GM19463 (cell line): ENCODE measurements around the gene SPART.

ENCODE experiments used
- ATAC-seq: cut with Tn5 transposase; IDR thresholded peaks from one replicate; pipeline ENCODE4 v1.9.1; 2021; ENCODE audit warnings: mild to moderate bottlenecking, moderate library complexity; ENCODE audit not compliant: unreplicated experiment

The SPART gene, protein sequence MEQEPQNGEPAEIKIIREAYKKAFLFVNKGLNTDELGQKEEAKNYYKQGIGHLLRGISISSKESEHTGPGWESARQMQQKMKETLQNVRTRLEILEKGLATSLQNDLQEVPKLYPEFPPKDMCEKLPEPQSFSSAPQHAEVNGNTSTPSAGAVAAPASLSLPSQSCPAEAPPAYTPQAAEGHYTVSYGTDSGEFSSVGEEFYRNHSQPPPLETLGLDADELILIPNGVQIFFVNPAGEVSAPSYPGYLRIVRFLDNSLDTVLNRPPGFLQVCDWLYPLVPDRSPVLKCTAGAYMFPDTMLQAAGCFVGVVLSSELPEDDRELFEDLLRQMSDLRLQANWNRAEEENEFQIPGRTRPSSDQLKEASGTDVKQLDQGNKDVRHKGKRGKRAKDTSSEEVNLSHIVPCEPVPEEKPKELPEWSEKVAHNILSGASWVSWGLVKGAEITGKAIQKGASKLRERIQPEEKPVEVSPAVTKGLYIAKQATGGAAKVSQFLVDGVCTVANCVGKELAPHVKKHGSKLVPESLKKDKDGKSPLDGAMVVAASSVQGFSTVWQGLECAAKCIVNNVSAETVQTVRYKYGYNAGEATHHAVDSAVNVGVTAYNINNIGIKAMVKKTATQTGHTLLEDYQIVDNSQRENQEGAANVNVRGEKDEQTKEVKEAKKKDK

DNA sequence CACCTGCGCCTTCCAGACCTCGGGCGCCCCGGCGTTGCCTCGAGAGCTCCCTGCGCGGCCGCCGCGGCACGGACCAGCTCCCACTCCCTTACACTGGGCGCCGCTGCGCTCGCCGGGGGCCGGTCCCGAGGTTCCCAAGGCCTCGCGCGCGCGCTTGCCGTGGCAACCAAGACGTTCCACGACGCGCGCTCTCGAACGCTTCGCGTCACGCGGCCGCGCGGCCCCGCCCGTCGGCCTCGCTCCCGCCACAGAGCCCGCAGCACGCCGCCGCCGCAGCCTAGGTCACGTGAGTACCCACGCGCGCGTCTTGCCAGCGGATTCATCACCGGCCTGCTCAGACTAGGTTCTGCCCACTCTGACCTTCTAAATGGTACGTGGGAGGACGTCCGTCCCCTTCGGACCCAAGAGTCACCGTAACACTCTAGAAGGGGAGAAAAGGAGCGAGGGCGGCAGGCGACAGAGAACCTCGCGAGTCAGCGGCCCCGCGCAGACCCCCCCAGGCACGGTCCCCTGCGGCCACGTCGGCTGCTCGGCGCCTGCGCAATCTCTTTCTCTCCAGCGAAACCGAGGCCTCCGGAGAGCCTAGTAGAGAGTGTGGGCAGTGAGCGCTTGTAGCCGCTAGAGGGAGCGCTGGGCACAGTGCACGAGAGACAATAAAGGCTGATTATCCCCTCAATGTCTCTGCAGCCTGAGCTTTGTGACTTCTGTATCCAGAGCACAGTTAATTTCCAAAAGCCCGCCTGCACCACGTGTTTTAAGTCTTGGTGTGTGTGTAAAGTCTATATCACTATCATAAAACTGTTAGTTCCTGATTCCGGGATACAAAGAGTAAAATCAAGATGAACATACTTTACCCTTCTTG is at the start of gene SPART:
SPART (minus strand) TSS at position 173 of the 862 bp plus-strand sequence. CDS start 10,564 bp downstream, outside the sequence.
- ATAC-seq, result peak; percentile 85

DNA sequence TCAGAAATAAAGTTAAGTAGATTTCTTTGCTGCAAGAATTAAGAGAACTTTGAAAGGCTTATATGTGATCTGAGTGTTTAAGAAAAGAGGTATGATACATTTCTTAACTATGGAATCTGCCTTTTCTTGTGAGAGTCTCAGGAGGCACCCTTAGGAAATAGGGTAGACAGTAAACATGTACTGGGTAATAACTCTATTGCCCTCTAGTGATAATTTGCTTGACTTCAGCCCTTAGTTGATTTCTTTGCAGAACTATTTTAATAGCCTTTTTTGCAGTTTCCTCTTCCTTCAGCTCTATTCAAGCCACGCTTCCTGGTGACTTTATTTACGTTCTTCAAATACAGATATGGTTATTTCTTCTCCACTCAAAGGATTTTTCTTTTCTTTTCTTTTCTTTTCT is 49.1 kb upstream of the SPART start:
- ATAC-seq, result no peak

DNA sequence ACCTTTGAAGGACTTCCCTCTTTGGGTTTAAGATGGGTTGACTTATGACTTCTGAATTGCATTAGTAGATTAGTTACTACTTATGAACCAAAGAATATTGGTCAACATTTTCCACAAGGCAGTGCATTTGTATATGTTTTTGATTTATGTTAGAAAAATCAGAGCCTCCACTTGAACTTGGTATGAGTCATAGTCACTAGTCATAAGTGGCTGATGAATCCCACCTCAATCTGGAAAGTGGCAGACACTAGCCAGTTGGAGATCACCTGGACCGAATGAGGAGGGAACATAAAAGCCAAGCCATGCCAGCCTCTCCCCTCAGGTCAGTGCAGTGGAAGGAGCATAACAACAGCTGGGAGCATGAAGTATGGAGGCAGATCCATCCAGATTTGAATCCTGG is 39.3 kb upstream of the SPART start:
- ATAC-seq, result no peak

DNA sequence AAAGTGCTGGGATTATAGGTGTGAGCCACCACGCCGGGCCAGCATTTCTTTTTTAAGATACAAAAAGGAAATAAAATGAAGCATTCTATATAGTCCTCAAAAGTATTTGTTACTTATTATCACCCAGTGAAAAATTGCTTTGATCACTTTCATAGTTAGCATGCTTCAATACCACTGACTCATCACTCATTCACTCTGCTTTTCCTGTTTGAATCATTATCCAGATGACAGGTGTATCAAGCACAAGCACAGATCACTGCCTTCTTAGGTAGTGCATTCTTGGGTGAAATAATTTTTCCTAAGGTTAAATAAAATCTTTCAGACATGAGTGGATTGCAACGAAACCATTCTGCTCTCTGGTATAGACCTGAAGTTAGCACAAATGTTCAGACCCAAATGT is 35.8 kb upstream of the SPART start:
- ATAC-seq, result peak; percentile 64

DNA sequence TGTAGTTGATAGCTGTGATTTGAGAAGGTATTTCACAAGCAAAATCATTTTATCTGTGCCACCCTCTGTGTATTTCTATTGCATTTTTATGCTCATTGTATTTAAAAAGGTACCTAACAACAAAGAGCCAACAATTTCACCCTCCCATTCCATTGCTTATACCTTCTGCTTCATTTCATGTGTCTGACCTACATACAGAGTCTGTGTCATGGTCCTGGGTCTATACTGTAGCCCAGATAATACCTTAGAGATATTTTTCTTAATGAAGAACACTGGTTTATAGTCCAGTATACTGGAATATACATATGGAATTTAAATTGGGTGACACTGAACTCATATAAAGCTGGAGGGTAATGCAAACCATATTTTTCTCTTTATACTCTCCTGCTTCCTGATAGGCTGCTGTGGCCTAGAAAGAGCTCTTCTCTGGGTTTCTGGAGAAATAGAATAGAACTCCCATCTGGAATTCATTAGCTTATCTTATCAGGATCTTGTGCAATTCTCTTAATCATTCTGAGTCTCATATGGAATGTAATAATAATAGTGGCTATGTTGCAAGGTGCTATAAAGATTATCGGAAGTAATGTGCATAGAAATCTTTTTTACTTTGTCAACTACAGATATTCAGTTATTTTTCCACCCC is 31.8 kb upstream of the SPART start:
- no peak for ATAC-seq

DNA sequence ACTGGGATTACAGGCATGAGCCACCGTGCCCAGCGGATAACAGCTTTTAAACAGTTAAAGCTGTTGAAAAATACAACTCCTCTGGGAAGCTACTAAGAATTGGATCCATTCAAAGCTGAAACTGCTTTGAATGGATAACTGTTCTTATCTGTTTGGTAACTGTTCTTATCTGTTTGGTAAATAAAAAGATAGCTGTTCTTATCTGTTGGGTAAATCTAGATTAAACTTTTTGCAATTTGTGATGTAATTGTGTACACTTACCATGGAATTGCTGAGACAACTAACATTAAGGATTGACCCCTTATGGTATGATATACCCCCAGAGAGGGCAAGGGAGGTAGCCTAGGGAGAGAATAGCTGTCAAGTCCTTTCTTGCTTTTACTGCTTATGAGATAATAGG is 27.9 kb upstream of the SPART start:
- no peak for ATAC-seq

DNA sequence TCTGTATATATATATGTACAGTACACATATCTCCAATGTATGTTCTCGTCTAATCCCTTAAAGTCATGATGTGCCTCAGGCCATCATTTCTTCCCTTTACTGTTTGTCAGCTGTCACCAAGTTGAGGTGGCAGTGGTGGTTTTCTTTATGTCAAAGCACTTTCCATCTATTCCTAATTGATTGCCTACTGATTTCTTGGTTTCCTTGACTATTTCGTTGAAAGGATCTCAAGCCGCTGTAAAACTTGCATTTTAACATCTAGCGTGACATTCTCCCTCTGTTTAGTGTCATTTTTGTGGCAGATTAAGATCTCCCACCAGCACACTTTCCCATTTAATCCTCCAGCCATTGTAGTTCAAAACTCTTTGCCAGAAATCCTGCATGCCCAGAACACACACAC is 25.0 kb upstream of the SPART start:
- ATAC-seq, result no peak

DNA sequence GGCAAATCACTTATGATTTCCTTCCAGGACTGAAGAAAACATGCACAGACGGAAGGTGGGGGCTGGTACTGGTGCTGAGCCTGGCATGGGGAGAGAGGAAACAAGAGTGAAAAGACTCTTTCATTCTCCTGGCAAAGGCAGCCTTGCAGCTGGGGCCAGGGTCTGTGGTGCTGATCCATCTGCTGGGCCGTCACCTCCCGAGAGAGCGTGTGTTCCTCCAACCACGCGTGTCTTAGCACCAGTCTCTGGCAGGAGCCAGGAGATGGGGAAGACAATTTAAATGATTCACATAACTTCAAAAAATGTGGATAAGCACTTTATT is 23.9 kb upstream of the SPART start:
- ATAC-seq, result no peak

DNA sequence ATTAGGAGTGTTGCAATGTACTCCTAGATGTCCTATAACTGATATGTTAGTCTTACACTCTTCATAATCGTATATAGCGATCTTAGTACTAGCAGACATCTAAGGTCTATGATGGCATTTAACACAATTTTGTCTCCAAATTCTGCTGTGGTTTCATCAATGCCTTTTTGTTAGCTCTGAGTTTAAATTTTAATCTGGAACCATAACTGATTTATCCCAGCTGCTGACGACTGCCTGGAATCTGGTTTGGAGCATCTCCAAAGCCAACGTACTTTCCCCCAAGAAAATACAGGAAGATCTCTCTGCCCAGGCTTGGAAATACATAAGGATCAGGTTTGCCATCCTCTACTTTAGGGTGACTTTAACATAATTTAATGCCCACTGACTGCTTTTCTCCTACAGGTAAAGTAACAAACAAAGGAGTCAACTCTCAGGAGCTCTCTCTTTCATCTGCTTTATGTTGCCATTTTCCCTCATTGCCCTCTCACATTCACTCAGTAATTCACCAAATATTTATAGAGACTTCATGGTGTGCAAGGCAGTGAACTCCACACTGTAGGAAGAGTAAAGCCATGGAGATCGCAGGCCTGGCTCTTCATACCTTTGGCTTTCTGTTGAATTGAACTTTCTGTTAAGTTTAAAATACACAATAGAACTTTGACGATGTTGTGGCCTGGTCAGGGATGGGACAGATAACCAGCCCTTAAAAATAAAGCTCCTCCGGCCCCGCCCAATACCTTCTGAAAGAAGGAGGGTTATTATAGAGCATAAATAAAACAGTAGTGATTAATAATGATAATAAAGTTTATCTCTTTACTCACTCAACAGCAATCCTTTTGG is 23.3 kb upstream of the SPART start:
- no peak for ATAC-seq

DNA sequence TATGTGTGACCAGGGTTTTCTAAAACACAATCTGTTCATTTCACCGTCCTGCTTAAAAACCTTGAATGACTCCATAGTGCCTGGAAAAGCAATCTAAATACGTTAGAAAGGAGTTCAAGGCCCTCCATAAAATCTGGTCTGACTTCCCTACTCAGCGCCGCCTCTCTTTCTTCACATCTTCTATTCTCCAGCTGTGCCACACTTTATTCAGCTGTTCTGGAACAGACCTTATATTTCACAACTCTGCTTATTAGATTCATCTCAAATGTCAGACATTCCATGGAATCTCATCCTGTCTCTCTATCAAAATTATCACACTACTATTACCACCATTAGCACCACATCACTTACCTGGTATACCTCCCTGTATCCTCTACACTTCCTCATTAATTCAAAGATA is 19.8 kb upstream of the SPART start:
- no peak for ATAC-seq

DNA sequence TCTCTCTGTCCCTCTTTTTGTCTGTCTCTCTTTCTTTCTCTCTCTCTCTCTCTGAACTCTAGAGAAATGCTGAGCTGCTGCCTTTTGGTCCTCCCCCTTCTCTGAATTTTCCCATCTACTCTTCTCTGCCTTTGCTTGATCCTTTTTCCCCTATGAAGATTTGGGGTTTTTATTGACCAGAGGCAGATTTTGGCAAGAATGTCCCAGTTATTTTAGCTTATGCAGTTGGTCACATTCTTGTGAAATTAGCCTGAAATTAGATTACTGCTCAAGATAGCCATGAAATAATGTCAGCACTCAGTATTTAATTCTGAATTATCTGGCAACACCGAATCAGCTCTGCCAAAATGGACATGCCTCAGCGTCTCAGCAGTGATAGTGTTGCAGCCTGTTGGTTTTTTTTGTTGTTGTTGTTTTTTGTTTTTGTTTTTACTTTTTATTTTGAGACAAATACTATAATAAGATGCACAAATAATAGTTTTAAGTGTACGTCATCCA is 17.2 kb upstream of the SPART start:
- no peak for ATAC-seq

DNA sequence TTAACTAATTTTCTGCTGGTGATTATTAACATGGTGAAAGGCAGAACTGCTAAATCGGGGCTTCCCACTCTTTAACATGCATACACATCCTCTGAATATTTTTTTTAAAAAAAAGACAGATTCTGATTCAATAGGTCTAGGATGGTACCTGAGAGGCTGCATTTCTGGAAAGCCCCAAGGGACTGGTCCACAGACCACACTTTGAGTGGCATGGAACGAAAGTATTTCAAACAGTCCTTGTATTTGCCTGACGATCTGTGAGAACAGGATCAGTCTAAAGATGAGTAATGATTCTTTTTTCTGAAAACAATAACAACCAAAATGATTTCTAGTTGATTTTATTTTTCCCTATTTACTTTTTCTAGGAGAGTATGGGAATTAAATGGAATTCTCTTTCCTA is 16.7 kb upstream of the SPART start:
- peak; percentile 64 for ATAC-seq

DNA sequence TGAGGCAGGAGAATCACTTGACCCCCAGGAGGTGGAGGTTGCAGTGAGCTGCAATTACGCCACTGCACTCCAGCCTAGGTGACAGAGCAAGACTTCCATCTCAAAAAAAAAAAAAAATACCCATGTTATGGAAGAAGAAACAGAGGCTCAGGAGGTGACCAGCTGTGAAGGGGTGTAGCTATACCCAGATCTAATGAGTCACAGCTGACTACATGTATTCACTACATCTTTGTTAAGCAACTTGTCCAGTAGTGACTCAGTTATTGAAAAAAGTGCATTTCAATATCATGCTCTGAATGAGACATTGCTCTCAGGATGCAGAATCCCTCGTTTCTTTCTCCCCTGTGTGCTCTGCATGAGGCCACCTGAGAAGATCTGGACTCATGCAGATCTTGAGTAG is 16.1 kb upstream of the SPART start:
- peak; percentile 45 for ATAC-seq

DNA sequence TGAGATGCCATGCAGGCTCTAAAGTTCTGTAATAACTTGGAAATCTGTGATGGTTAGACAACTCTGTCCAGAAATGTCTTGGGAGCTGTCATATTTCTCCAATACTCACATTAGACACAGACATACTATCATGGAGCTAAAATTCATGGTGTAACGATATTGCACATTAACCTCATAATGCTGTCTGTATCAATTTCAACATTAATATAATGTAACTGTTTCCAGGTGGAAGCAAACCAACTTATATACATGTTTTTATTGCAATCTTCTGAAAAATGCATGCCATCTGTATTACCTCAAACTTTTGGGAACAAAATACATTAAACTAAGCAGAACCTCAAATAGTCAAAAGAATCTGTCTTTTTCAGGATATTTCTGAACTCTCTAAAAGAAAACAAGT is 14.7 kb upstream of the SPART start:
- ATAC-seq, result no peak

DNA sequence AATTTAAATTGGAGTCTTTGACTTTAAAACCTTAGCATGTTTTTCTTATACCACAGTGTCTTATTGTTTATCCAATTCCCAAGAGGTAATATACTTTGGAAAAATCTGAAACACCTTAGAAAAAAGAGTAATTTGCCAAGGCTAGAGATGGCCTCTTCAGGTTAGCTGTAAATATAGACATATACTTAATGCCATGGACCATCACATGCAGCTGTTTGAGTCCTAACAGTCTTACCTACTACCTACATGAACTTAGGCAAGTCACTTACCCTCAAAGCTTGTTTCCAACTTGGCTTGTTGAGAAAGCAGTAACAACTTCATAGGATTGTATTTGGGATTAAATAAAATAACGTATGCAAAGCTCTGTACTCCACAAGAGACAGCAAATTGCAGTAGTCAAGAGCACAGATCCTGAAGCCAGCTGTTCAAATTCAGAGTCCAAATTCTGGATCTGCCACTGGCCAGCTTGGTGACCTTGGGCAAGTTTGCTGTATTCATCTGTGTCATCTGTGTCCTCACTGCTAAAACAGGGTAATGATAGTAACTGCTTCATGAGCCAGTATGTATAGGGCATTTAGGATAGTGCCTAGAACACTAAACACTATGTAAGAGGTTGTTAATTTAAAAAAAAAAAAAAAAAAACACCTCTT is 13.2 kb upstream of the SPART start:
- ATAC-seq, result no peak

DNA sequence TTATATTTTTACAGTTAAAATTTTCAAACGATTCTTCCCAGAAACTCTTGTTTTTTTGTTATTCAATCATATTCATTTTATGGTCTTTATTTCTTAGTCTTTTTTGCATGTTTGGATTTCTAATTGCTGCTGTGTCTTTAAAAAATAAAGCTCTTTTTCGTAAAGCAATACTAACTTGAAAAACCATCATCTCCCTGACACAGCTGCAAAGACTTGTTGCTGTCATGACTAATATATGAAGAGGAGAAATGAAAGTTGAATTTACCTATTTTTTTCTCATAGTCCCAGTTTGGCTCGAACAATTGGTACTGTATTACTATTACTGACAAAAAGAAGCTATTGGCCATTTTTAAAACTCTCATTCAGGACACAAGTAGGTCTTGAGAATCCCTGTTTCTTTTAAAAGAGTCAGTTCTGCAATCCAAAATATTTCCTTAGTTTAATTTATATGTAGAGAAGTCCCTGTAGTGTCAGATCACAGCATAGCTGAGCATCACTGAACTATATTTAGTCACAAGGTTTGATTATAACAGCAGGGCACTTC is 12.1 kb upstream of the SPART start:
- no peak for ATAC-seq

DNA sequence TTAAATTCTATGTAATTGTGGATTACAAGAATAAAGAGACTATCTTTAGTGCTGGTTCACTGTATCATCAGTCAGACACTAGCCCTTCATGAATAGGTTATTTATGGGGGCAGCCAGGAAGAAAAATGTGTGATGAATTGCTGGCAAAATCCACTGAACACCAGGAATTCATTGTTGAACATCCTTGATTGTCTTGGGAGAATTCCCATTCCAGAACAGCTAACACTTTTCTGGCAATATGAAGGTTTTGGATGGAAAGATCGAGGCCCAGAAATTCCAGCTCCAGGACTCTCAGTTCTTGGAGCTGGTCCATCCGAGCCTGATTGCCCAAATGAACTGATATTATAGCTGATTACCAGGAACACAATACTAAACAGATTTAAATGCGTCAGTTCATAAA is 11.5 kb upstream of the SPART start:
- ATAC-seq, result no peak

DNA sequence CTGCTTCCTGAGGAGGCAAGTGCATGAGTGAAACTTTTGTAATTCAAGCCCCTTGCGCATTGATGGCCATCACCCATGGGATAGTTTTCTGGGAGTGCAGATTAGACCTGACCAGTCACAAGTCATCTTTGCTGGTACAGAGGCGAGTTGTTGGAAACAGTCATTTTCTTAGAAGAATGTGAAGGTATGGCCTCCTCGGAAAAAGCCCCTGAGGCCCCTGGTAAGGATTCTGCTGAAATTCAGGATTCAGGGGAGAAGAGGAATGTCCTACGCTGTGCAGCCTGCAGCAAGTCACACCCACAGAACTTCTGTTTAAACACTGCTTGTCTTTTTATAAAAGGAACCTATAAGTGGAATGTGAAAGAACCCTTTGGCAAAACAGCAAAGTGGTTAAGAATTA is 11.0 kb upstream of the SPART start:
- ATAC-seq, result no peak

DNA sequence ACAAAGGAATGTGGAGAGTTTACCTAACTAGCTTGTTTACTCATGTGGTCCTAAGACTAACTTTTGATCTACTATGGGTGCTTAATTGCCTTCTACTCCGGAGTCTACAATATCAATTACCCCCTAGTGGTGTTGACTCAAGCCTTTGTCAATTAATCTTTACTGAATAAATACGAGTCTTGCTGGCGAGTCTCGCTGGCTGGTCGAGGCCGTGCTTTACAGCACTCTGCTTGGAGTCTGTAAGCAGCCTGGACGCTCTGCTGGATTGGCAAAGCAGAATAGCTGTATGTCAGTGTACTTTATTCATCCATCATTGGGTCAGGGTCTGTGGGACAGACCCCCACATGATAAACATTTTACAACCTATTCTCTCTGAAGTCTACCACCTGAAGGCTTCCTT is 9.9 kb upstream of the SPART start:
- ATAC-seq, result no peak
